A673 (cell line): Measurements from ENCODE around the gene BCAP29. TPM values are rescaled to one million over a fixed set of nuclear protein-coding genes. Genes with fewer than 3 reads are reported as not detected.

Source experiments
- BruUV-seq: library from RNA; stranded (reverse); fragments of 400-500 nt; replicated peaks from 2 replicates; lab custom pipeline; 2021; lab: Mats Ljungman, UMichigan
- CTCF ChIA-PET: fragments of 300-600 bp; sonication (Branson Sonifier 250); formaldehyde crosslinking; loops from one replicate; lab custom pipeline; 2022; ENCODE audit warnings: antibody characterized with exemption; lab: Charles Lee
- POLR2A ChIA-PET: fragments of 300-600 bp; sonication (Branson Sonifier 250); formaldehyde crosslinking; loops from one replicate; lab custom pipeline; 2022; ENCODE audit warnings: antibody characterized with exemption; ENCODE audit not compliant: low non-redundant PET; lab: Charles Lee
- DNase-seq: peaks from one replicate; pipeline ENCODE4 v3.0.0-alpha.2; 2015; ENCODE audit warnings: low spot score
- H3K27ac ChIP-seq: fragments of 200-600 bp; sonication (generic); 2 replicates; pipeline ENCODE4 v1.5.1; 2016; ENCODE audit warnings: mixed run types, low read depth, mild to moderate bottlenecking, mixed read lengths, antibody characterized with exemption, low read length; ENCODE audit not compliant: poor library complexity, severe bottlenecking
- H3K27me3 ChIP-seq: fragments of 200-600 bp; sonication (generic); replicated peaks from 2 replicates; pipeline ENCODE4 v1.6.1; 2017; ENCODE audit warnings: mixed run types, low read depth, mild to moderate bottlenecking, mixed read lengths, antibody characterized with exemption, low read length; ENCODE audit not compliant: insufficient read depth, poor library complexity
- H3K36me3 ChIP-seq: fragments of 200-600 bp; sonication (generic); 2 replicates; pipeline ENCODE4 v1.6.1; 2016; ENCODE audit warnings: mixed run types, mild to moderate bottlenecking, mixed read lengths, antibody characterized with exemption, low read length; ENCODE audit not compliant: insufficient read depth, poor library complexity, severe bottlenecking
- H3K4me1 ChIP-seq: fragments of 200-600 bp; sonication (generic); 2 replicates; pipeline ENCODE4 v1.6.1; 2017; ENCODE audit warnings: mixed run types, mild to moderate bottlenecking, mixed read lengths, antibody characterized with exemption, low read length; ENCODE audit not compliant: insufficient read depth, poor library complexity, severe bottlenecking
- H3K4me3 ChIP-seq: fragments of 200-600 bp; sonication (generic); 2 replicates; pipeline ENCODE4 v1.5.1; 2016; ENCODE audit warnings: low read depth, mixed run types, mild to moderate bottlenecking, mixed read lengths, low read length; ENCODE audit not compliant: poor library complexity, severe bottlenecking
- H3K9me3 ChIP-seq: fragments of 200-600 bp; sonication (generic); 2 replicates; pipeline ENCODE4 v1.6.1; 2016; ENCODE audit warnings: mixed run types, low read depth, mild to moderate bottlenecking, mixed read lengths, antibody characterized with exemption, low read length; ENCODE audit not compliant: poor library complexity, severe bottlenecking
- CTCF ChIP-seq: fragments of 300-800, 200-600 bp; sonication (generic); conservative IDR thresholded peaks from 2 replicates; pipeline ENCODE4 v1.5.1; 2017; ENCODE audit warnings: low read depth, mild to moderate bottlenecking, antibody characterized with exemption, low read length, moderate library complexity, mixed read lengths
- EZH2 ChIP-seq: fragments of 200-600 bp; sonication (generic); IDR thresholded peaks from 2 replicates; pipeline ENCODE4 v1.6.1; 2017; ENCODE audit warnings: borderline replicate concordance, low read depth, mild to moderate bottlenecking, mixed read lengths, antibody characterized with exemption, low read length; ENCODE audit not compliant: poor library complexity, severe bottlenecking
- intact Hi-C: fragments of 100-400 bp; cut with micrococcal nuclease; formaldehyde crosslinking; loops from one replicate; pipeline ENCODE4 v1.10.0; 2022; ENCODE audit not compliant: unreplicated experiment
- total RNA-seq: library from RNA; stranded (reverse); gene quantifications from 2 replicates; pipeline ENCODE4 v1.2.3, GENCODE V29; 2021

The BCAP29 gene
- total RNA-seq, 1 experiment from 2014 or later, result 32.0 TPM

- Histone ChIP-seq H3K27ac (no peak overlapping the region), H3K4me3 (no peak overlapping the region), H3K36me3 (no peaks in the 10 kb centered on the region), H3K4me1 (no peaks in the 10 kb centered on the region), H3K9me3 (no peaks in the 10 kb centered on the region), H3K27me3 (no peaks in the 10 kb centered on the region)
- POLR2A ChIA-PET, result interaction anchor here (0.8 kb wide), 1 partner anchor 348 kb away, joined by 3 read pairs; no protein-coding TSS in a partner anchor
- DNase-seq, result no peak
- no TSS peak for BruUV-seq
- intact Hi-C loops, result no loop called here
- CTCF ChIA-PET, result no interaction called here
- no peak for TF ChIP-seq EZH2
- TF ChIP-seq CTCF, result no peak
Observed at GRCh38 chr7:107594961-107595737, 15.1 kb downstream of the BCAP29 start.

- intact Hi-C loops, result no loop called here
- H3K4me3 ChIP-seq, result no peak overlapping the region
- no peaks in the 10 kb centered on the region for H3K9me3 ChIP-seq
- POLR2A ChIA-PET, result no interaction called here
- no peak for TF ChIP-seq EZH2
- TF ChIP-seq CTCF, result no peak
- H3K4me1 ChIP-seq, result no peaks in the 10 kb centered on the region
- BruUV-seq, result no TSS peak
- no peak overlapping the region for H3K27ac ChIP-seq
- no peaks in the 10 kb centered on the region for H3K36me3 ChIP-seq
- no peaks in the 10 kb centered on the region for H3K27me3 ChIP-seq
- CTCF ChIA-PET, result no interaction called here
- DNase-seq, result no peak
Observed at GRCh38 chr7:107596881-107597581, 17.0 kb downstream of the BCAP29 start.

GRCh38 chr7:107597582-107597916 is 17.5 kb downstream of the BCAP29 start:
- intact Hi-C loops, result no loop called here
- H3K36me3 ChIP-seq, result no peaks in the 10 kb centered on the region
- CTCF ChIA-PET, result no interaction called here

More at GRCh38 chr7:107597582-107597916, 17.5 kb downstream of the BCAP29 start:
- Histone ChIP-seq H3K9me3 (no peaks in the 10 kb centered on the region), H3K4me3 (no peak overlapping the region), H3K4me1 (no peaks in the 10 kb centered on the region), H3K27ac (no peak overlapping the region), H3K27me3 (no peaks in the 10 kb centered on the region)
- DNase-seq, result no peak
- POLR2A ChIA-PET, result no interaction called here
- no TSS peak for BruUV-seq
- TF ChIP-seq EZH2, result no peak
- TF ChIP-seq CTCF, result no peak
